ENCODE measurements around the gene KHDRBS2. TPM values are rescaled to one million over a fixed set of nuclear protein-coding genes. Genes with fewer than 3 reads are reported as not detected.

Gene KHDRBS2
- total RNA-seq, 1 experiment from 2014 or later = not detected

- Histone ChIP-seq H3K4me1 (ENCODE audit: insufficient read depth, low read length, poor library complexity, severe bottlenecking) (no peaks in the 10 kb centered on the region), H3K36me3 (ENCODE audit: insufficient read depth, low read length, poor library complexity, severe bottlenecking) (no peaks in the 10 kb centered on the region), H3K27ac (ENCODE audit: low read depth, low read length, poor library complexity, severe bottlenecking) (no peak overlapping the region), H3K4me3 (ENCODE audit: low read depth, low read length, poor library complexity, severe bottlenecking) (no peak overlapping the region), H3K9me3 (ENCODE audit: low read depth, low read length, poor library complexity, severe bottlenecking) (peaks cover 58% of the 10 kb centered on the region), H3K27me3 (replicated peaks; ENCODE audit: insufficient read depth, low read depth, low read length, poor library complexity) (no peaks in the 10 kb centered on the region)
- POLR2A ChIA-PET (ENCODE audit: low non-redundant PET) = no interaction called here
- no peak for TF ChIP-seq CTCF (conservative IDR thresholded peaks at IDR 0.05; ENCODE audit: low read depth, low read length)
- TF ChIP-seq EZH2 (IDR thresholded peaks at IDR 0.05; ENCODE audit: borderline replicate concordance, low read depth, low read length, poor library complexity, severe bottlenecking) = no peak
- CTCF ChIA-PET = no interaction called here
- no TSS peak for BruUV-seq (replicated peaks)
- intact Hi-C loops (cut with micrococcal nuclease; ENCODE audit: unreplicated experiment) = no loop called here
- no peak for DNase-seq (ENCODE audit: low spot score)
Measured at GRCh38 chr6:61947311-61947947, 338.6 kb downstream of the KHDRBS2 start.

GRCh38 chr6:61940919-61941318 is 345.1 kb downstream of the KHDRBS2 start:
- no TSS peak for BruUV-seq (replicated peaks)
- H3K4me3 ChIP-seq (ENCODE audit: low read depth, low read length, poor library complexity, severe bottlenecking) = no peak overlapping the region
- no peaks in the 10 kb centered on the region for H3K36me3 ChIP-seq (ENCODE audit: insufficient read depth, low read length, poor library complexity, severe bottlenecking)
- no peak overlapping the region for H3K27ac ChIP-seq (ENCODE audit: low read depth, low read length, poor library complexity, severe bottlenecking)
- no peak for TF ChIP-seq EZH2 (IDR thresholded peaks at IDR 0.05; ENCODE audit: borderline replicate concordance, low read depth, low read length, poor library complexity, severe bottlenecking)
- TF ChIP-seq CTCF (conservative IDR thresholded peaks at IDR 0.05; ENCODE audit: low read depth, low read length) = no peak
- intact Hi-C loops (cut with micrococcal nuclease; ENCODE audit: unreplicated experiment) = no loop called here
- POLR2A ChIA-PET (ENCODE audit: low non-redundant PET) = no interaction called here
- CTCF ChIA-PET = no interaction called here
- H3K27me3 ChIP-seq (replicated peaks; ENCODE audit: insufficient read depth, low read depth, low read length, poor library complexity) = no peaks in the 10 kb centered on the region
- DNase-seq (ENCODE audit: low spot score) = no peak
- no peaks in the 10 kb centered on the region for H3K4me1 ChIP-seq (ENCODE audit: insufficient read depth, low read length, poor library complexity, severe bottlenecking)
- H3K9me3 ChIP-seq (ENCODE audit: low read depth, low read length, poor library complexity, severe bottlenecking) = peaks cover 59% of the 10 kb centered on the region

GRCh38 chr6:61935242-61935846 is 350.7 kb downstream of the KHDRBS2 start:
- no peak for DNase-seq (ENCODE audit: low spot score)
- Histone ChIP-seq H3K4me3 (ENCODE audit: low read depth, low read length, poor library complexity, severe bottlenecking) (no peak overlapping the region), H3K4me1 (ENCODE audit: insufficient read depth, low read length, poor library complexity, severe bottlenecking) (no peaks in the 10 kb centered on the region), H3K27ac (ENCODE audit: low read depth, low read length, poor library complexity, severe bottlenecking) (no peak overlapping the region), H3K27me3 (replicated peaks; ENCODE audit: insufficient read depth, low read depth, low read length, poor library complexity) (no peaks in the 10 kb centered on the region), H3K9me3 (ENCODE audit: low read depth, low read length, poor library complexity, severe bottlenecking) (peaks cover 27% of the 10 kb centered on the region), H3K36me3 (ENCODE audit: insufficient read depth, low read length, poor library complexity, severe bottlenecking) (no peaks in the 10 kb centered on the region)
- POLR2A ChIA-PET (ENCODE audit: low non-redundant PET) = no interaction called here
- intact Hi-C loops (cut with micrococcal nuclease; ENCODE audit: unreplicated experiment) = no loop called here
- CTCF ChIA-PET = no interaction called here
- TF ChIP-seq EZH2 (IDR thresholded peaks at IDR 0.05; ENCODE audit: borderline replicate concordance, low read depth, low read length, poor library complexity, severe bottlenecking) = no peak
- no peak for TF ChIP-seq CTCF (conservative IDR thresholded peaks at IDR 0.05; ENCODE audit: low read depth, low read length)
- no TSS peak for BruUV-seq (replicated peaks)
